Activated T-cell treated with anti-CD3 and anti-CD28 coated beads, Interleukin-2, amount 50 U/mL, for 48 hours (primary cell): ENCODE results near the gene DGLUCY.
"Not testable (repeated sequence)": the region's sequence is repeated elsewhere in the genome, so short reads cannot be mapped to it uniquely, and the experiment has no call there.

Experiments used
- DNase-seq, 2 experiments: peaks; one replicate each; pipeline ENCODE4 v3.0.0-alpha.2; 2020

Gene DGLUCY

GRCh38 chr14:91263329-91263728 is 149.5 kb downstream of the DGLUCY start:
- DNase-seq: no peak

- peak; percentile 52 to 54 for DNase-seq
Measured at GRCh38 chr14:91264151-91265150, 150.6 kb downstream of the DGLUCY start.

- DNase-seq: no peak
Measured at GRCh38 chr14:91265404-91265803, 151.5 kb downstream of the DGLUCY start.

- DNase-seq: not testable (repeated sequence)
Measured at GRCh38 chr14:91266276-91266675, 152.4 kb downstream of the DGLUCY start.

GRCh38 chr14:91267965-91268437 is 154.1 kb downstream of the DGLUCY start:
- DNase-seq: no peak

- no peak for DNase-seq
Measured at GRCh38 chr14:91269076-91269991, 155.5 kb downstream of the DGLUCY start.

- DNase-seq: no peak
Measured at GRCh38 chr14:91270188-91270587, 156.3 kb downstream of the DGLUCY start.

- DNase-seq: no peak
Measured at GRCh38 chr14:91270619-91271018, 156.7 kb downstream of the DGLUCY start.

GRCh38 chr14:91271639-91272038 is 157.8 kb downstream of the DGLUCY start:
- no peak for DNase-seq

GRCh38 chr14:91272341-91273272 is 158.7 kb downstream of the DGLUCY start:
- no peak for DNase-seq

GRCh38 chr14:91273273-91273884 is 159.5 kb downstream of the DGLUCY start:
- DNase-seq: no peak

GRCh38 chr14:91273885-91274273 is 160.0 kb downstream of the DGLUCY start:
- no peak for DNase-seq

GRCh38 chr14:91274796-91275195 is 160.9 kb downstream of the DGLUCY start:
- DNase-seq: no peak
